GM19468 (cell line): ENCODE results near the gene MICALL2.

Experiments used
- ATAC-seq: cut with Tn5 transposase; IDR thresholded peaks from one replicate; pipeline ENCODE4 v1.9.1; 2021; ENCODE audit warnings: mild to moderate bottlenecking, moderate library complexity, moderate number of reproducible peaks; ENCODE audit not compliant: unreplicated experiment; ENCODE audit errors: extremely low read depth

Gene MICALL2

DNA sequence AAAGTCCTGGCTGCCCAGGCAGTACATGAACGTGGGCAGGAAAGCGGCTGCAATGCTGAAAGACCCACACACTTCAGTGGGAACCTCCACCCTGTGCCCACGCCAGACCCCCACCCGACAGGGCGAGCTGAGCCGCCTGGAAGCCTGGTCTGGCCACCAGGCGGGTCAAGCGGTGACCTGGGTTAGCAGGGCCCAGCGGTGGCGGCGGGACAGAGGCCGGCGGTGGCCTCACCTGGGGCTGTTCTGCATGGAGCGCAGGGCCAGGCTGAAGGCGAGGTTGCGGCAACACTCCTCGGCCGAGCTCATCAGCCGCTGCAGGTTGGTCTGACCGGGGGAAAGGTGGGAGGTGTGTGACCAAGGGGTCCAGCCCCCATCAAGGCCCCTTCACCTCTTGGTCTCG lies 11.6 kb upstream of the MICALL2 start:
- ATAC-seq: no peak

DNA sequence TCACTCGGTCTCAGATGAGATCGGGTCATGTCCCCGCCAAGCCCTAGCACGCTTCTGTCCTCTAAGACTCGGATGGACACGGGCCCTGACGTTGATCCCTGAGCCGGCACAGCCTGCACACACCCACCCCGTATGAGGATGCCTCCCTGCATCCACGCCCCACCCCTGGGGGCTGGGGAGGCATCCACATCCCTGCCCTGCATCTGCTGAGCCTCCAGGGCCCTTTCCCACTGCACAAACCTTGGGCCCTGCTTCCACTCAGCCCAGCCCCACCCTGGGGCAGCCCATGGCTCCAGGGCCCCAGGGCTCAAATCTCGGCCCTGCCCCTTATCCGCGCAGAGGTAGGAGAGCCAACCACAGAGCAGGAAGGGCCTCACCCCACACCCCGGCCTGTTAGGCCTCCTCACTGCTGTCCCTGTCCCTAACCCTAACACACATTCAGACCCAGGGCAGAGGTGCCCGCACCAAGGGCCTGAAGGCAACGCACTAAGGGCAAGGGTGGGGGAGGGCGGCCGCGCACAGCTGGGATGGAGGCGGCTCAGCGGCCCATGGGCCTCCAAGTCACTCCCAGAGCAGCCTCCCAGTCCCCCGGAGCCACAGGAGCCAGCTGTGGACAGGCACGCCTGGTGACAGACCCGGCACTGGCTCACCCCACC lies 9.5 kb upstream of the MICALL2 start:
- no peak for ATAC-seq

DNA sequence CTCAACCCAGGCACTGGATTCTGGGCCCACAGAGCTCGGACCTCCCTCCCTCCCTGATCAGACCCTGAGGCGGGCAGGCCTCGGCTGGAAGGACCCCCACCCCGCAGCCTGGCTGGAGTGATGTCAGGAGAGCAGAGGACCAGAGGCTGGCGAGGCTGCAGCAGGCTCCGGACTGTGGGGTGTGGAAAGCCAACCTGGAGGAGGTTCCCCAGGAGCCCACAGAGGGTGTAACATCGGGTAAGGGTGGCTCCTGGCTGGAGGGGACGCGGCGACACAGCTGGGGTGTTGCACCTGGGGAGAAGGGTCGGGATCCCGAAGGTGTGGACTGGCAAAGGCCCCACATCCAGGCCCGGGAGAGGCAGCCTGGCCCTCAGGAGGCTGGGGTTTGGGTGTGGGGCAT lies 8.9 kb upstream of the MICALL2 start:
- no peak for ATAC-seq

DNA sequence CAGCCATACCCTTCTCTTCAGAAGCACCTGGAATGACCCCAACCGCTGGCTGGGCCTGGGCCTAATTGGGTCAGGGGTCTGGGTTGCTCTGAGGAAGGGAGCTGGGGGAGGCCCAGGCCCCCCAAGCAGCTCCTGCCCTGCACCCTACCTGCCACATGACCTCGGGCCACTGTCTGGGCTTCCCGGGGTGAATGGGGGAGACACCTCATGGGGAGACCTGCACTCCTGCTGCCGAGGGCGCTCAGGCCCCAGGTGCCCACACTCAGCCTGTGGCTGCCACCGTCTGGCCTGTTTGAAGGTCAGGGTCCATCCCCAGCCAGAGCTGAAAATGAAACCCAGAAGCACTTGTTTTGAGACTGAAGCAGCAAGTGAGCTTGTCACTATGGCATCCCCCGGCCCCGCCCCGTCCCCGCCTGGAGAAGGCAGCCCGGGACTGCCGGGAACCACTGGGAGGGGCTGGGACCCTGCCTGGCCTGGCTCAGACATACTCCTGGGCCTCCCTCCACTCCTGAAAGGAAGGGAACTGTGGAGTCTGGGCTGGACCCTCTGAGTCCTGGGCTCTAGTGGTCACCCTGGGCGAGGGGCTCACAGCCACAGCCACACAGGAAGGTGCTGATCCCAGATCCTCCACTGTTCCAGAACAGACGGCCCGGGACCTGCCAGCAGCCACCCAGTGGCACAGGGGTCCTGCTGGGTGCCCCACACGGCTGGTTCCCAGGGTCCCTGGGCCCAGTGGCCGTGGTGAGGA lies 7.4 kb upstream of the MICALL2 start:
- ATAC-seq: no peak

DNA sequence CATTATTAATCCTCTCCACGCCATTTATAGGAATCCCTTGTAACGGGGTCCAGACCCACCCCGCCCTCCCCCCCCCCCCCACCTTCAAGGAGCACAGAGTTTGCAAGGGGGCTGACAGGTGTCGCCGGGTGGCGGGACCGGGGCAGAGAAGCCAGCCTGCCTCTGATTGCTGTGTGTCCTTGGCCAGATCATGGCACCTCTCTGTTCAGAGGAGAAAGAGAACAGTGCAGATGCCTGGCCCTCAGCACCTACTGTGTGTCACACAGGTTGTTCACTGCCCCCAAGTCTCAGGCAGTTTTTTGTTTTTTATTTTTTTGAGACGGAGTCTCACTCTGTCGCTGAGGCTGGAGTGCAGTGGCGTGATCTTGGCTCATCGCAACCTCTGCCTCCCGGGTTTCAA lies 5.4 kb upstream of the MICALL2 start:
- no peak for ATAC-seq

DNA sequence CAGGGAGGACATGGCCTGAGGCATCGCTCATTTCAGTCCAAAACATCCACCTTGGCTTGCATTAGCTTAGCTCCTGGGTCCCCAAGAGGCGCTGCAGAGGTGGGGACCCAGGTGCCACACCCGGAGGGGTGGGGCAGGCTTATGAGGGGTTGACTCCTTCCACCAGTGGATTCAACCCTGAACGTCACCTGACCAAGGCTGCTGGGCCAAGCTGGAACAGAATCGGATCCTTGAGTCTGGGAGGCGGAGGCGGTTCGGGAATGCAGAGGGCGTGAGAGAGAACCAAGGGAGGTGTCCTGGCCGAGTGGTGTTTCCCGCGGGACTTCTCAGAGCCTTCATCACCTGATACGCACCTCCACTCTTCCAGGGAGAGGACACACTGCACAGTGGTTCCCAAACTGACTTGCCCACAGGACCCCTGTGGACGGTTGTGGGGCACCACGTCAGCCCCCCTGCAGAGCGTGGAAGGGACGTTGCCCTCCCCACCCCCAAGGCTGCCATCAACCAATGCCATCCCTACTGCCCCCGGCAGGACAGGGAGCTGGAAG lies 4.5 kb upstream of the MICALL2 start:
- ATAC-seq: no peak

DNA sequence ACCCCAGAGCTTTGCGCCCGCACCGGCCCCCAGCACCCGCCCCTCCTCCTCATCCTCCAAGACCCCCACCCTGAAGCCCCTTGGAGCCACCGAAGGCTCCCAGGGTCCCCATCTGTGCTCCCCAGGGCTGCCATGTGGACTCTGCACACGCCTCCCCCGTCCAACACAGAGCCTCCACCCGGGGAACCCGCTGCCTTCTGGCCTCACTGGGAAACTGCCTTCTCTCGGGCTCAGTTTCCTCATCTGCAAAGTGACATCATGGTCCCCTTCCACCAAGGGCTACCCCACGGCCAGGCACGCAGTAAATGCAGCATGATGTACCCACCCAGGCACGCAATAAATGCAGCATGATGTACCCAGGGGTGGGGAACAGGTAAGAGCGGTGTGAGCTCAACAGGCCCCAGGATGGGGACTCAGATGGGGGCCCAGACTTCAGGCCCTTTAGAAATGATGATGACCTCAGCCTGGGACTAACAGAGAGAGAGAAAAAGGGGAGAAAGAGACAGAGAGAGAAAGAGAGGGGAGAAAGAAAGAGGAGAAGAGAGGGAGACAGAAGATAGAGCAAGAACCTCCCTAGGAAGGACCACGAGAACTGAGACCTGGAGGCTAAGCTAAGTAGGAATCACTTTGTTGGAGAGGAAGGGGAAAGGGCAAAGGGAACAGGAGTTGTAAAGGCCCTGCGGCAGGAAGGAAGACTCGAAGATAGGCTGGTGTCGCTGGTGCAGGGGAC lies 2.5 kb upstream of the MICALL2 start:
- ATAC-seq: no peak

DNA sequence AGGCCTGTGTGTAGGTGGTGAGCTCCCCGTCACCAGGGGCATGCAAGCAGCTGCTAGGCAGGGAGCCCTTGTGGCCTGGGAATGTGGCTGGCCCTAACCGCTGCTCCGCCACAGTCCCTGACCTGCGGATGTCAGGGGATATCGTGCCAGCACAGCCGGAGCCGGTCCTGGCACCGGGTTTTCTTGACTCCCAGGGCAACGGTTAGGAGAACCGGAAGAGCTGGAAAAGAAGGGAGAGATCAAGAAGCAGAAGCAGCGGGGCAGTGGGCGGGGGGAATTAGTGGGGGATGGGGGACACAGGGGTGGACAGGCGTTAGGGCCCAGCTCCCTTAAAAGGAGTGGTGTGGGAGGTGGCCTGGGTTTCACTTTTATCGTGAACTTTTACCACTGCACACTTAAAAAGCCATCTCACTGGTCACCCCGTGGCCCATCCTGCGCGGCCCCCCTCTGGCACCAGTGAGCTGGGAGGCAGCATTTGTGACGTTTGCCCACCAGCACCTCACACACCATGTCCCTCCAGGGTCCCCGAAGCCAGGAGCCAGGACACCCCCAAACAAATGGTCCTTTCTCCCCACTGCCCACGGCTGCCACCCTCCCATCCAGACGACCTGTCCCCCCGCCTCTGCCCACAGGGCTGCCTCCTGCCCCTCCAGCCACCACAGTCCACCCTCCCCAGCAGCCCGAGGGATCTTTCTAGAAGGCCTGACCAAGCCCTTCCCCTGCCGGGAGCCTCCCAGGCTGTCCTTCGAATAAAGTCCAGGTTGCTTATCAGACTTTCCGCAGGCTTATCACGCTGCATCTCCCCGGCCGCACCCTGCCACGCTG lies 1.8 kb upstream of the MICALL2 start:
- no peak for ATAC-seq

DNA sequence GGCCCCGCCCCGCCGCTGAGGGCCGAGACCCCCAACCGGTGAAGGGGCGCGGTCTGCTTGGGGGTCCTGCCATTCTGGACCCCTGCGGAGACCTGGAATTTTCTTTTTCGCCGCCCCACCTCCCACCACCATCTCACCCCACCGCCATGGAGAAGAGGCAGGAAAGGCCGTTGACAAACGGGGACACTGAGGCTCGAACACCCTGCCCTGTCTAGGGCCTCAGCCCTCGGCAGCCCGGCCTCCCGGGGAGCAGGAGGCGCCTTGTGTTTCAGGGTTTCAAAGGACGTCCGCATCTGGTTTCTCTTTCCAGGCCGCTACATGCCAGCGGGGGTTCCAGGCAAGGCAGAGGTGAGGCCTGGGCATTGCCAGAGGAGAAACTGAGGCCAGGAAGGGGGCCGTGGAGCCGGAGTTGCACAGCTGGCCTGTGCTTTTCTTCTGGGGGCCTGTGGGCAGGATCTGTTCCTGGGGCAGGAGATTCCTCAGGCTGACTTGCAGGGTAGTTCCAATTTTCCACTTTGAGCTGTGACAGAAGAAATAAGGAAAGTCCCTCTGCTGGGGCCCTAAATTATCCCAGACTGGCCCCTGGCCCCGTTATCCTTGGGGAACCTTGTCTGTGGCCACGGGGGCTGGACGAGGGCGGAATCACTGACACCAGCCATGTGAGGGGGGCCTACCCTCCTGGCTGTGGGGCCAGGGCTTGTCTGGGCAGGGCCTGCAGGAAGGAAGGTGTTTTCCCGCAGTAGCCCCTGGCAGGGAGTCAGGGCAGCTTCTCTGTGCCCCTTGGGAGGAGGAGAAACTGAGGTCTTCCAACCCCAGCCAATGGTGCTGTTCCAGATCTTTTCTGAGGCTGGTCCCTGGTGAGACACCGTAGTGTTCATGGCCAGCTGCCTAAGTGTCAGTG lies 900 bp upstream of the MICALL2 start:
- no peak for ATAC-seq

DNA sequence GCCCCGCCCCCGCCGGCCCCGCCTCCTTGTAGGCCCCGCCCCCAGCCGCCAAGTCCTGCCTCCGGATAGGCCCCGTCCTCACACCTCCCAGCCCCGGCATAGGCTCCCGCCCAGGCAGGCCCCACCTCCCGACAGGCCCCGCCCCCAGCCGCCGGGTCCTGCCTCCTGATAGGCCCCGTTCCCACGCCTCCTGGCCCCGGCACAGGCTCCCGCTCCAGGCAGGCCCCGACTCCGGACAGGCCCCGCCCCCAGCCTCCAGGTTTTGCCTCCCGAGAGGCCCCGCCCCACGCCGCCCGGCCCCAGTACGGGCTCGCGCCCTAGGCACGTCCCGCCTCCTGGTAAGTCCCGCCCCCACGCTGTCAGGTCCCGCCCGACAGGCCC lies 232 bp upstream of the MICALL2 start:
- ATAC-seq: peak; percentile 78

DNA sequence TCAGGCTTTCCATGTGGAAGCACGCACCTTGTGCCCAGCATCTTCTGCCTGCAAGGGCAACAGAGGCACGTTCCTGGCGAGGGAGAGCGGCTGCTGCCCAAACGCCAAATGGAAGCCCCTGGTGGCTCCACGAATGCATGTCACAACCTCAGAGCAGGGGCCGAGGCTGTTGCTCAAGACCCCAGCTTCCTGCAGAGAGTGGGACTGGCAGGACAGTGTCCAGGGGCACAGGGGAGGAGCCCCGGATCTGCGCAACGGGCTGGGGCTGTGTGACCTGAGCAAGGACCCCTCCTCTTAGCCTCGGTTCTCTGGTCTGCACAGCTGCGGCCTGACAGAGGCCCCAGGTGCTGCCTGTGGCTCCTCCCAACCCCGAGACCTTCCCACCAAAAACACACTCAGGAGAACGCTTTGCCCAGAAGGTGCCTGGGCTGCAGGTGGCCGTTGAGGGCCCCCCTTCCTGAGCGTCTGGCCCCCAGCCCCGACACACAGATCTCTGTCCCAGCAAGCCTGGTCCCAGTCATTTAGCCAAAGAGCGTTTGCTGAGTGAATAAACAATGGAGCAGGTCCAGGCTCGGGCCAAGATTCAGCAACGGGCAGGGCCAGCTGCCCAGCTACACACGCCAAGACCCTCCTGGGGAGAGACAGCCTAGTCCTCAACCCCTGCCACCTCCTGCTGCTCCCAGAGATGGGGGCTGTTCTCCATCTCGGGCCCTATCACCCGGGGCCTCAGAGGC lies 1.2 kb downstream of the MICALL2 start:
- no peak for ATAC-seq

DNA sequence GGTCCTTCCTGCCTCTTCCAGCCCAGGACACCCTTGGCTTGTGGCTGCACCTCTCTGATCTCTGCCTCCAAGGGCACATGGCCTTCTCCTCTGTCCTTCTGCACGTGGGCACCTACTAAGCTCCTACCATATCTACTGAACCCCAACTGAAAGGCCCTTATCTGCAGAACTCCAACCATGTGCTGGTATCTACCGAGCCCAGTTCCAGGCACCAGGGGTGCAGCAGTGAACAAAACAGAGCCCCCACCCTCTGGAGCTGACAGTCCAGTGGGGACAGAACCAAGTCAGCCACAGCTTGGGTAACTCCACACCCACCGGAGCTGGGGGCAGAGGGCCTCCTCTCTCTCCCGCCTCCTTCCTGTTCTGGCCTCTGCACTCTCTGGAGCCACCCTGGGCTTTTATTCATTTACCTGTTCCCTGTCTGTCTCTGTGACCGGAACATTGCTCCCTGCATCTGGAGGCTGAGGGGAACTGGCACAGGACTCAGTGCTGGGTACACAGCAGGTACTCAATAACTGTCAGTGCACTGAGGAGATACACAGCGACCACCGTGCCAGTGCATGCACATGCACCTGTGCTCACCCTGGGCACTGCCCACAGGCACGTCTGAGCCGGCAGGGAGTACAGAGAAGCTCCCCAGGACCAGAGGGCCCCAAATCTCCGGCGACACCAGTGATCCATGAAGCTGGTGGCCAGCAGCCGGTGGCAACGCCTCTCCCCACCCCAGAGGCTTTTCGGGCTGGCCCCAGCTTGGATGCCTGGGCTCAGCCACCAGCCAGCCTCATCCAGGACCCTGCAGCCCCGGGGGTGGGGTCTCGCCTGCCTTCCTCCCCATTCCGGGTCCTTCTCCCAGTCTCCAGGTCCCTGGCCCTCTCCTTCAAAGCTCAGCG lies 2.0 kb downstream of the MICALL2 start:
- ATAC-seq: no peak

DNA sequence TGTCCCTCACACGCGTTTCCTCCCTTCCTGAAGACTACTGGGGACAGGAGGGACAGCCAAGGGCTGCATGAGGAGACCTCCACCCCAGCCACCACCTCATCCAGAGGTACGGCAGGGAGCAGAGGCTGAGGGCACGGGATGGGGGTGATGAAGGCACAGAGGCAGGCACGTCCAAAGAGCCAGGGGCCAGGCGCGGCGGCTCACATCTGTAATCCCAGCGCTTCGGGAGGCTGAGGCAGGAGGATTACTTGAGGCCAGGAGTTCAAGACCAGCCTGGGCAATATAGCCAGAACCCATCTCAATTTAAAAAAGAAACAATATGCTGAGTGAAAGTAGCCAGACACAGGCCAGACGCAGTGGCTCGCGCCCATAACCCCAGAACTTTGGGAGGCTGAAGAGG lies 3.3 kb downstream of the MICALL2 start:
- no peak for ATAC-seq

DNA sequence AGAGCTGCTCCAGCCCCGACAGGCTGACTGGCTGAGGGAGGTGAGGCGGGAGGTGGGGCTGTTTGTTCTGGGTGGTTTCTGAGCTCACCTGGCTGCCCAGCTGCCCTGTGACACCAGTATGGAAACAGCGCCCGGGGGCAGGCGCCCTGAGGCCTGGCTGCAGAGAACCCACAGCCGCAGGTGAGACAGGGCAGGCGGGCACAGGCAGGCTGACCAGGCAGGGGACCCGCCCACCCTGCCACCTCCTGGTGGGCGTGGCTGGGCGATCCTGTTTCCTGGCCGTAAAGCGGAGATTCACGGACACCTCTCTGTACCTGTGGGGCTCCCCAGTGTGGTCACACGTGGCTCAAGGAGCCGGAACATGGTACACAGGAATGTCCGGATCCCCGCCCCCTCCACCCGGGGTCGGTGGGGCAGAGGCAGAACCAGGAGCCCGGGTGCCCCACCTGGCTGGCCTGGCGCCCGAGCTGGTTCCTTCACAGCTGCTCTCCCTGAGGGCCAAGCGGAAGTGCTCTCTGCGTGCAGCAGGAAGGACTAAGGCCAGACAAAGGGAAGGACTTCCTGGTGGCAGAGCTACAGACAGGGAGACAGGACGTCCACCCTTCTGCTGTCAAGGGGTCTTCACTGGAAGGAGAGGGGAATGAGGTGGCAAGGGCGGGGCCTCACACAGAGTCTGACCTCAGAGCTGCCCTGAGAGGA lies 3.9 kb downstream of the MICALL2 start:
- ATAC-seq: no peak

DNA sequence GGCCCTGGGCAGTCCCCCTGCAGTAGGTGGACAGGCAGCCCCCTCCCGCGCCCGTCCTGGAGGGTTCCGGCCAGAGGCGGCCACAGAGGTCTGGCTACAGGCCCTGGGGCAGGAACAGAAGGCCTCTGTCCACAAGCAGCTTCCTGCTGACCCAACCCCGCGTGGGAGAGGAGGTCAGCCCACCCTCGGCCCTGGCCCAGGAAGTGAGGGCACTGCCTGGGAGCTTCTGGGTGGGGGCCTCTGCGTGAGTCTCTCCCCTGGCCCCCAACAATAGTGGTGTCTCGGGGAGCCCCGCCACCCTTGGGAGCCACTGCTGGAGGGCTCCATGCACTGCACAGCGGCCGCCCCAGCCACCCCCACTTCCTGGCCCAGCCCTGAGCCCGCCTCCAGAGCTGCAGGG lies 4.7 kb downstream of the MICALL2 start:
- no peak for ATAC-seq

DNA sequence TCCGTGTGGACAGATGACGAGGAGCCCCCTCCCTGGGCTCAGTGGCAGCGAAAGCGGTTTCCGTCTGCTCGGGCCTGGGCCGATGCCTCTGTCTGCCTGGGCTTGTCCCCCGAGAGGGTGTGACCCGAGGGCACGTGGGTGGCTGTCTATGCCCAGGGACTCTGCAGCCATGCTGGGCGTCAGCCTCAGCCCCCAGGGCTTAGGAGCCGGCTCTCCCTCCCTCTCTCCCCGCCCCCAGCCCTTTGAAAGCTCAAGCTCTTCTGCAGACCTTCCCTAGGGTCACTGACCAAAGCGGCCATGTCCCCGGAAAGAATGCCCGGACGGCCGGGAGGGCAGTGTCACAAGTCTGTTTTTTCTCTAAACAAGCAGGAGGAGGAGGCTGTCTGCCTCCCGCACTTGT lies 7.1 kb downstream of the MICALL2 start:
- ATAC-seq: no peak

DNA sequence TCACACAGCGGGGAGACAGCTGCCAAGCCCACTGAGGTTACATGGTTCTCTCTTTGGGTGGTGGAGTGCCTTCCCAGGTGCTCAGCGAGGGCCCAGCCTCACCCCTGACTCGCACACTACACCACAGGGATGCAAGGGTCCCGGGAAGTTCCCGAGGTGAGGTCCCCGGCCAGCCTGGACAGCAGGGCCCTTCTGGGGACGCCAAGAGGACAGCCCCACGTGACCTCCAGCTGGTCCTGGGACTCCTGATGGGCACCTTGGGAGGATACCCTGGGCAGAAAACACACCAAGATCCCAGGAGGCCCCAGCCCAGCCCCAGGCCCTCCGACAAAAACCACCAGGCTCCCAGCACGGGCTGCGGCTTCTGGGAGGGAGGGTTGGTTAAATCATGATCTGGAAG lies 8.3 kb downstream of the MICALL2 start:
- ATAC-seq: no peak
